Naive thymus-derived CD4-positive, alpha-beta T cell (primary cell): Measurements from ENCODE around the gene EHD3. TPM values are rescaled to one million over a fixed set of nuclear protein-coding genes. Genes with fewer than 3 reads are reported as not detected.

Source experiments
- ATAC-seq: fragments of 150-1000 bp; cut with Tn5 transposase; 2 replicates; pipeline ENCODE4 v1.10.0; 2021; ENCODE audit warnings: mild to moderate bottlenecking, moderate library complexity
- CTCF ChIA-PET: fragments of 350-600 bp; sonication (Branson Sonifier 250); formaldehyde crosslinking; loops from one replicate; lab custom pipeline; 2021; ENCODE audit warnings: antibody characterized with exemption; lab: Charles Lee
- POLR2A ChIA-PET: fragments of 350-600 bp; sonication (Branson Sonifier 250); formaldehyde crosslinking; loops from one replicate; lab custom pipeline; 2021; ENCODE audit warnings: antibody characterized with exemption, inconsistent platforms; lab: Charles Lee
- DNase-seq, 9 donors: peaks; one replicate each; pipeline versions ENCODE4 v3.0.0 to v3.0.0-alpha.2; 2020 to 2022; ENCODE audit warnings: mixed read lengths in 1 of 9
- H3K27ac ChIP-seq: one replicate; pipeline ENCODE4 v1.7.0; 2013; ENCODE audit warnings: mild to moderate bottlenecking, low read depth, low read length, moderate library complexity
- H3K27me3 ChIP-seq, 2 donors: one replicate each; pipeline ENCODE4 v1.7.0; 2013; ENCODE audit warnings: low read length in 2 of 2, mild to moderate bottlenecking in 2 of 2, moderate library complexity in 2 of 2; ENCODE audit not compliant: control insufficient read depth in 2 of 2, insufficient read depth in 2 of 2
- H3K36me3 ChIP-seq, 3 experiments: 1 replicate in 2 of 3; 2 replicates in 1 of 3; pipeline ENCODE4 v1.7.0; 2013; ENCODE audit warnings: low read length in 3 of 3, mild to moderate bottlenecking in 3 of 3, moderate library complexity in 1 of 3; ENCODE audit not compliant: insufficient read depth in 3 of 3, control insufficient read depth in 2 of 3
- H3K4me1 ChIP-seq, 2 donors: one replicate each; pipeline ENCODE4 v1.7.0; 2013; ENCODE audit warnings: low read length in 2 of 2, mild to moderate bottlenecking in 2 of 2, moderate library complexity in 1 of 2; ENCODE audit not compliant: control insufficient read depth in 2 of 2, insufficient read depth in 2 of 2
- H3K4me3 ChIP-seq: 2 replicates; pipeline ENCODE4 v1.7.0; 2013; ENCODE audit warnings: mild to moderate bottlenecking, low read length
- H3K9me3 ChIP-seq, 3 experiments: 1 replicate in 2 of 3; 2 replicates in 1 of 3; pipeline ENCODE4 v1.7.0; 2013; ENCODE audit warnings: low read length in 3 of 3; ENCODE audit not compliant: control insufficient read depth in 2 of 3
- H3K27ac Mint-ChIP-seq, 9 donors: one replicate each; pipeline ENCODE4 v1.8.0; 2020 to 2022; ENCODE audit warnings: mixed read lengths in 9 of 9, mild to moderate bottlenecking in 8 of 9, moderate library complexity in 5 of 9, inconsistent platforms in 2 of 9
- H3K27me3 Mint-ChIP-seq, 5 donors: one replicate each; pipeline ENCODE4 v1.8.0; 2021 to 2022; ENCODE audit warnings: mixed read lengths in 5 of 5, mild to moderate bottlenecking in 1 of 5
- H3K36me3 Mint-ChIP-seq, 5 donors: one replicate each; pipeline ENCODE4 v1.8.0; 2020 to 2022; ENCODE audit warnings: mixed read lengths in 5 of 5, mild to moderate bottlenecking in 3 of 5, inconsistent platforms in 1 of 5
- H3K4me1 Mint-ChIP-seq, 7 donors: one replicate each; pipeline ENCODE4 v1.8.0; 2020 to 2022; ENCODE audit warnings: mixed read lengths in 7 of 7, mild to moderate bottlenecking in 3 of 7, inconsistent platforms in 1 of 7
- H3K4me3 Mint-ChIP-seq, 10 donors: one replicate each; pipeline ENCODE4 v1.8.0; 2020 to 2022; ENCODE audit warnings: mild to moderate bottlenecking in 10 of 10, mixed read lengths in 10 of 10, moderate library complexity in 6 of 10, inconsistent platforms in 2 of 10
- H3K9me3 Mint-ChIP-seq, 11 donors: one replicate each; pipeline ENCODE4 v1.8.0; 2020 to 2022; ENCODE audit warnings: mixed read lengths in 11 of 11, mild to moderate bottlenecking in 4 of 11, inconsistent platforms in 1 of 11, moderate library complexity in 1 of 11
- intact Hi-C, 2 donors: fragments of 100-400 bp; cut with micrococcal nuclease; formaldehyde crosslinking; loops; one replicate each; pipeline ENCODE4 v1.15.1; 2023
- polyA plus RNA-seq, 2 donors: library from polyadenylated mRNA; unstranded; fragments of 300-500 nt; fragmentation: Illumina TruSeq; gene quantifications; one replicate each; pipeline ENCODE4 v1.2.3, GENCODE V29; 2021
- total RNA-seq, 6 experiments: library from RNA in 5 of 6; stranded (reverse) in 5 of 6; gene quantifications; 1 replicate in 5 of 6; 2 replicates in 1 of 6; pipeline ENCODE4 v1.2.3 and lab custom pipeline; 2021 to 2026

Gene EHD3
- total and polyA plus RNA-seq, 7 experiments from 2014 or later = 1.6 to 4.6 (median 3.8) TPM

- Mint-ChIP-seq H3K4me3 (no peak overlapping the region), H3K9me3 (no peaks in the 10 kb centered on the region), H3K27me3 (no peaks in the 10 kb centered on the region), H3K36me3 (peaks cover 0 to 42% (median 4%) of the 10 kb centered on the region in 5 donors), H3K4me1 (peaks cover 0 to under 1% (median 0%) of the 10 kb centered on the region in 7 donors), H3K27ac (no peak overlapping the region)
- DNase-seq = no peak
- Histone ChIP-seq H3K4me3 (no peak overlapping the region), H3K4me1 (no peaks in the 10 kb centered on the region), H3K9me3 (no peaks in the 10 kb centered on the region), H3K36me3 (peaks cover 0 to 8% (median 0%) of the 10 kb centered on the region in 3 experiments), H3K27ac (no peak overlapping the region), H3K27me3 (no peaks in the 10 kb centered on the region)
- POLR2A ChIA-PET = no interaction called here
- intact Hi-C loops = no loop called here
- CTCF ChIA-PET = interaction anchor here (0.6 kb wide), 1 partner anchor 1950 kb away, joined by 3 read pairs; no protein-coding TSS in a partner anchor
- ATAC-seq = no peak
Observed at GRCh38 chr2:31259075-31259474, 25.1 kb downstream of the EHD3 start.

- no peak overlapping the region for H3K27ac Mint-ChIP-seq
- H3K27me3 Mint-ChIP-seq = no peaks in the 10 kb centered on the region
- intact Hi-C loops = no loop called here
- DNase-seq (no peak), ATAC-seq (no peak)
- no peak overlapping the region for H3K4me3 ChIP-seq
- no peaks in the 10 kb centered on the region for H3K27me3 ChIP-seq
- POLR2A ChIA-PET = no interaction called here
- H3K4me3 Mint-ChIP-seq = no peak overlapping the region
- H3K4me1 Mint-ChIP-seq = no peaks in the 10 kb centered on the region
- no peak overlapping the region for H3K27ac ChIP-seq
- peaks cover 0 to 33% (median 4%) of the 10 kb centered on the region in 5 donors for H3K36me3 Mint-ChIP-seq
- CTCF ChIA-PET = no interaction called here
- H3K36me3 ChIP-seq = peaks cover 0 to 8% (median 0%) of the 10 kb centered on the region in 3 experiments
- no peaks in the 10 kb centered on the region for H3K9me3 ChIP-seq
- H3K4me1 ChIP-seq = no peaks in the 10 kb centered on the region
- H3K9me3 Mint-ChIP-seq = no peaks in the 10 kb centered on the region
Observed at GRCh38 chr2:31260870-31261269, 26.9 kb downstream of the EHD3 start.

GRCh38 chr2:31263636-31264190 lies 29.8 kb downstream of the EHD3 start:
- H3K4me3 ChIP-seq = no peak overlapping the region
- no peaks in the 10 kb centered on the region for H3K27me3 ChIP-seq
- intact Hi-C loops = no loop called here
- DNase-seq = no peak
- ChIA-PET CTCF (no interaction called here), POLR2A (no interaction called here)
- H3K4me1 Mint-ChIP-seq = peaks cover 0 to under 1% (median 0%) of the 10 kb centered on the region in 7 donors
- H3K9me3 ChIP-seq = no peaks in the 10 kb centered on the region
- peaks cover 0 to 40% (median 9%) of the 10 kb centered on the region in 5 donors for H3K36me3 Mint-ChIP-seq
- ATAC-seq = no peak
- H3K27ac ChIP-seq = no peak overlapping the region
- no peak overlapping the region for H3K4me3 Mint-ChIP-seq
- H3K4me1 ChIP-seq = no peaks in the 10 kb centered on the region
- H3K9me3 Mint-ChIP-seq = no peaks in the 10 kb centered on the region
- H3K27me3 Mint-ChIP-seq = no peaks in the 10 kb centered on the region
- H3K27ac Mint-ChIP-seq = peak overlapping the region in 1 of 9 donors; percentile 19
- peaks cover 0 to 8% (median 0%) of the 10 kb centered on the region in 3 experiments for H3K36me3 ChIP-seq

GRCh38 chr2:31265234-31265633 lies 31.3 kb downstream of the EHD3 start:
- Mint-ChIP-seq H3K36me3 (peaks cover 0 to 33% (median 9%) of the 10 kb centered on the region in 5 donors), H3K27me3 (no peaks in the 10 kb centered on the region), H3K4me3 (no peak overlapping the region), H3K9me3 (no peaks in the 10 kb centered on the region), H3K4me1 (peaks cover 0 to 1% (median 0%) of the 10 kb centered on the region in 7 donors), H3K27ac (no peak overlapping the region)
- Histone ChIP-seq H3K27me3 (no peaks in the 10 kb centered on the region), H3K9me3 (no peaks in the 10 kb centered on the region), H3K36me3 (peaks cover 0 to 8% (median 0%) of the 10 kb centered on the region in 3 experiments), H3K4me1 (no peaks in the 10 kb centered on the region), H3K4me3 (no peak overlapping the region), H3K27ac (no peak overlapping the region)
- ATAC-seq = no peak
- ChIA-PET CTCF (interaction anchor here (0.9 kb wide), 1 partner anchor 50 kb away, joined by 3 read pairs; no protein-coding TSS in a partner anchor), POLR2A (no interaction called here)
- intact Hi-C loops = no loop called here
- DNase-seq = no peak

GRCh38 chr2:31266804-31267203 lies 32.9 kb downstream of the EHD3 start:
- CTCF ChIA-PET = no interaction called here
- H3K27ac ChIP-seq = no peak overlapping the region
- POLR2A ChIA-PET = no interaction called here
- H3K36me3 ChIP-seq = no peaks in the 10 kb centered on the region
- DNase-seq (no peak), ATAC-seq (no peak)
- H3K9me3 ChIP-seq = no peaks in the 10 kb centered on the region
- H3K27ac Mint-ChIP-seq = peak overlapping the region in 2 of 9 donors; percentile 36 to 55
- intact Hi-C loops = no loop called here
- no peak overlapping the region for H3K4me3 ChIP-seq
- H3K27me3 Mint-ChIP-seq = no peaks in the 10 kb centered on the region
- H3K9me3 Mint-ChIP-seq = no peaks in the 10 kb centered on the region
- H3K27me3 ChIP-seq = no peaks in the 10 kb centered on the region
- no peak overlapping the region for H3K4me3 Mint-ChIP-seq
- H3K36me3 Mint-ChIP-seq = peaks cover 0 to 21% (median 6%) of the 10 kb centered on the region in 5 donors
- no peaks in the 10 kb centered on the region for H3K4me1 ChIP-seq
- peaks cover 0 to 1% (median 0%) of the 10 kb centered on the region in 7 donors for H3K4me1 Mint-ChIP-seq

- Histone ChIP-seq H3K27ac (no peak overlapping the region), H3K9me3 (no peaks in the 10 kb centered on the region), H3K4me3 (no peak overlapping the region), H3K27me3 (no peaks in the 10 kb centered on the region), H3K36me3 (no peaks in the 10 kb centered on the region), H3K4me1 (no peaks in the 10 kb centered on the region)
- ChIA-PET CTCF (no interaction called here), POLR2A (no interaction called here)
- ATAC-seq (no peak), DNase-seq (no peak)
- Mint-ChIP-seq H3K9me3 (no peaks in the 10 kb centered on the region), H3K4me3 (no peak overlapping the region), H3K27ac (no peak overlapping the region), H3K36me3 (peaks cover 0 to 18% (median 6%) of the 10 kb centered on the region in 5 donors), H3K4me1 (peaks cover 0 to 1% (median 0%) of the 10 kb centered on the region in 7 donors), H3K27me3 (peaks cover 0 to 6% (median 0%) of the 10 kb centered on the region in 5 donors)
- intact Hi-C loops = no loop called here
Observed at GRCh38 chr2:31267437-31268120, 33.6 kb downstream of the EHD3 start.
